Neural progenitor cell (in vitro differentiated cells): ENCODE data around the gene TPSAB1. TPM values are rescaled to one million over a fixed set of nuclear protein-coding genes. Genes with fewer than 3 reads are reported as not detected.
A peak's percentile ranks its signal among the peaks of the same experiment; 100 is the strongest.
"Not testable (repeated sequence)": the region's sequence is repeated elsewhere in the genome, so short reads cannot be mapped to it uniquely, and the experiment has no call there.

Experiments
- DNase-seq: peaks from one replicate; pipeline ENCODE4 v3.0.0-alpha.2; 2016; ENCODE audit warnings: low spot score
- H2AFZ ChIP-seq: fragments of 200-600 bp; sonication (generic); replicated peaks from 2 replicates; pipeline ENCODE4 v1.6.1; 2016; ENCODE audit warnings: antibody characterized with exemption
- H3F3A ChIP-seq: fragments of 200-600 bp; sonication (generic); 2 replicates; pipeline ENCODE4 v1.6.1; 2016; ENCODE audit warnings: antibody characterized with exemption, low read depth
- H3K27ac ChIP-seq: fragments of 200-600 bp; sonication (generic); 2 replicates; pipeline ENCODE4 v1.5.1; 2016; ENCODE audit warnings: mild to moderate bottlenecking
- H3K27me3 ChIP-seq: fragments of 200-600 bp; sonication (generic); 2 replicates; pipeline ENCODE4 v1.6.1; 2016; ENCODE audit warnings: mild to moderate bottlenecking, moderate library complexity
- H3K36me3 ChIP-seq: fragments of 200-600 bp; sonication (generic); 2 replicates; pipeline ENCODE4 v1.5.1; 2016
- H3K4me1 ChIP-seq: fragments of 200-600 bp; sonication (generic); 2 replicates; pipeline ENCODE4 v1.6.1; 2016; ENCODE audit warnings: mixed run types
- H3K4me2 ChIP-seq: fragments of 200-600 bp; sonication (generic); 2 replicates; pipeline ENCODE4 v1.6.1; 2016
- H3K4me3 ChIP-seq: fragments of 200-600 bp; sonication (generic); 2 replicates; pipeline ENCODE4 v1.5.1; 2016
- H3K79me2 ChIP-seq: fragments of 200-600 bp; sonication (generic); 2 replicates; pipeline ENCODE4 v1.6.1; 2016; ENCODE audit warnings: low read depth
- H3K9ac ChIP-seq: fragments of 200-600 bp; sonication (generic); 2 replicates; pipeline ENCODE4 v1.6.1; 2016
- H3K9me3 ChIP-seq: fragments of 200-600 bp; sonication (generic); 2 replicates; pipeline ENCODE4 v1.5.1; 2016; ENCODE audit warnings: low read depth
- H4K20me1 ChIP-seq: fragments of 200-600 bp; sonication (generic); 2 replicates; pipeline ENCODE4 v1.6.1; 2016; ENCODE audit warnings: low read depth
- H3K27ac Mint-ChIP-seq: 3 replicates; pipeline ENCODE4 v1.8.0; 2021; ENCODE audit warnings: mixed read lengths
- H3K27me3 Mint-ChIP-seq: 2 replicates; pipeline ENCODE4 v1.8.0; 2022; ENCODE audit warnings: low read depth, mild to moderate bottlenecking, inconsistent platforms, moderate library complexity, mixed read lengths; ENCODE audit not compliant: insufficient read depth
- H3K36me3 Mint-ChIP-seq: 3 replicates; pipeline ENCODE4 v1.8.0; 2021; ENCODE audit warnings: mixed read lengths
- H3K4me1 Mint-ChIP-seq: 3 replicates; pipeline ENCODE4 v1.8.0; 2021; ENCODE audit warnings: mixed read lengths
- H3K4me3 Mint-ChIP-seq: 3 replicates; pipeline ENCODE4 v1.8.0; 2021; ENCODE audit warnings: mild to moderate bottlenecking, moderate library complexity, mixed read lengths
- H3K9me3 Mint-ChIP-seq: 3 replicates; pipeline ENCODE4 v1.8.0; 2020; ENCODE audit warnings: mixed read lengths
- EZH2 ChIP-seq: fragments of 200-600 bp; sonication (generic); IDR thresholded peaks from 2 replicates; pipeline ENCODE4 v1.6.1; 2017; ENCODE audit warnings: antibody characterized with exemption, mild to moderate bottlenecking, moderate library complexity
- EZH2phosphoT487 ChIP-seq: fragments of 200-600 bp; sonication (generic); IDR thresholded peaks from 2 replicates; pipeline ENCODE4 v1.6.1; 2017; ENCODE audit warnings: antibody characterized with exemption
- total RNA-seq: library from RNA; depleted of rRNA; stranded (reverse); fragments of >200 nt; gene quantifications from 2 replicates; pipeline ENCODE4 v1.2.3, GENCODE V29; 2015; ENCODE audit warnings: low replicate concordance
- TF ChIP-seq, protein P1 (sequence below): fragments of 200-600 bp; sonication (generic); IDR thresholded peaks from 2 replicates; pipeline ENCODE4 v1.5.1; 2017; ENCODE audit warnings: antibody characterized with exemption, mild to moderate bottlenecking

Gene TPSAB1
- total RNA-seq, 1 donor from 2014 or later = not detected

DNA sequence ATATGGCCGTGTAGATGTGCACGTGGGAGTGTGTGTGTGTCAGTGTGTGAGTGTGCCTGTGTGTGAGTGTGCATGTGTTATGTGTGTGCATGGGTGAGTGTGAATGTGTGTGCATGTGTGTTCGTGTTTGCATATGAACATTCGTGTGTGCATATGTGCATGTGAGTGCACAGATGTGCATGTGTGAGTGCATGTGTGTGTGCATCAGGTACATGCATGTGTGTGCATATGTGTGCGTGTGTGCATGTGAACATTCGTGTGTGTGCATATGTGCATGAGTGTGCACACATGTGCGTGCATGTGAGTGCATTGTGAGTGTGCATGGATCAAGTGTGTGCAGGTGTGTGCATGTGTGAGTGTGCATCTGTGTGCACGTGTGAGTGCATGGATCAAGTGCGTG, 2.5 kb upstream of the TPSAB1 start:
- no peak overlapping the region for H3K9ac ChIP-seq
- H3K4me3 ChIP-seq = no peak overlapping the region
- H4K20me1 ChIP-seq = no peaks in the 10 kb centered on the region
- Mint-ChIP-seq H3K9me3 (no peaks in the 10 kb centered on the region), H3K4me3 (peak overlapping the region; percentile 71), H3K27ac (peak overlapping the region; percentile 29), H3K27me3 (peaks cover 6% of the 10 kb centered on the region), H3K36me3 (no peaks in the 10 kb centered on the region), H3K4me1 (peaks cover 2% of the 10 kb centered on the region)
- no peaks in the 10 kb centered on the region for H3K27me3 ChIP-seq
- TF ChIP-seq EZH2 = no peak
- TF ChIP-seq EZH2phosphoT487 = no peak
- TF ChIP-seq, protein P1, sequence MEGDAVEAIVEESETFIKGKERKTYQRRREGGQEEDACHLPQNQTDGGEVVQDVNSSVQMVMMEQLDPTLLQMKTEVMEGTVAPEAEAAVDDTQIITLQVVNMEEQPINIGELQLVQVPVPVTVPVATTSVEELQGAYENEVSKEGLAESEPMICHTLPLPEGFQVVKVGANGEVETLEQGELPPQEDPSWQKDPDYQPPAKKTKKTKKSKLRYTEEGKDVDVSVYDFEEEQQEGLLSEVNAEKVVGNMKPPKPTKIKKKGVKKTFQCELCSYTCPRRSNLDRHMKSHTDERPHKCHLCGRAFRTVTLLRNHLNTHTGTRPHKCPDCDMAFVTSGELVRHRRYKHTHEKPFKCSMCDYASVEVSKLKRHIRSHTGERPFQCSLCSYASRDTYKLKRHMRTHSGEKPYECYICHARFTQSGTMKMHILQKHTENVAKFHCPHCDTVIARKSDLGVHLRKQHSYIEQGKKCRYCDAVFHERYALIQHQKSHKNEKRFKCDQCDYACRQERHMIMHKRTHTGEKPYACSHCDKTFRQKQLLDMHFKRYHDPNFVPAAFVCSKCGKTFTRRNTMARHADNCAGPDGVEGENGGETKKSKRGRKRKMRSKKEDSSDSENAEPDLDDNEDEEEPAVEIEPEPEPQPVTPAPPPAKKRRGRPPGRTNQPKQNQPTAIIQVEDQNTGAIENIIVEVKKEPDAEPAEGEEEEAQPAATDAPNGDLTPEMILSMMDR = no peak
- no peak for DNase-seq
- H3K27ac ChIP-seq = no peak overlapping the region
- H3K79me2 ChIP-seq = no peaks in the 10 kb centered on the region
- no peaks in the 10 kb centered on the region for H3K36me3 ChIP-seq
- no peaks in the 10 kb centered on the region for H3K9me3 ChIP-seq
- H3K4me1 ChIP-seq = no peaks in the 10 kb centered on the region
- no peak overlapping the region for H2AFZ ChIP-seq
- no peaks in the 10 kb centered on the region for H3F3A ChIP-seq
- no peak overlapping the region for H3K4me2 ChIP-seq

GRCh38 chr16:1238909-1239308, 1.6 kb upstream of the TPSAB1 start:
- not testable (repeated sequence) for H3K4me3 ChIP-seq, H4K20me1 ChIP-seq, H3F3A ChIP-seq, H3K27me3 ChIP-seq, H3K9me3 ChIP-seq, H3K79me2 ChIP-seq, H2AFZ ChIP-seq, H3K4me1 ChIP-seq, DNase-seq, H3K4me3 Mint-ChIP-seq, H3K36me3 ChIP-seq, H3K27me3 Mint-ChIP-seq, H3K9me3 Mint-ChIP-seq, H3K9ac ChIP-seq, H3K27ac ChIP-seq, H3K4me1 Mint-ChIP-seq, H3K36me3 Mint-ChIP-seq, H3K4me2 ChIP-seq
- H3K27ac Mint-ChIP-seq = peak overlapping the region; percentile 4

DNA sequence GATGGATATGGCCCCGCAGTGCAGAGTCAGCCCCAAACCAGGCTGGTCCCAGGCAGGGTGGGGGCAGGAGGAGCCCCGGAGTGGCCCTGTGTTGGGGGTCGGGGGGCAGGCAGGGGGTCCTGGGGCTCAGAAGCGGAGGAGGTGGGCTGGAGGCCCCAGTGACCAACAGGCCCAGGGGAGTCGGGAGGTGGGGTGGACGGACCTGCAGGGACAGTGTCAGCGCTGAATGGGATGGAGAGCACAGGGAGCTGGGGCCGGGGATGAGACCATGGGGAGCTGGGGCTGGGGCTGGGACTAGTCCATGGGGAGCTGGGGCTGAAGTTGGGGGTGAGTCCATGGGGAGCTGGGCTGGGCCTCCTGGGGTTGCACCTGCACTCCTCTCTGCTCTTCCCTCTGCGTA, 930 bp upstream of the TPSAB1 start:
- not testable (repeated sequence) for H3K9me3 ChIP-seq, H3K27me3 ChIP-seq, H3K9me3 Mint-ChIP-seq, H3K9ac ChIP-seq, H2AFZ ChIP-seq, H3K4me1 Mint-ChIP-seq, H3K27ac ChIP-seq, H3K36me3 Mint-ChIP-seq, H3K27me3 Mint-ChIP-seq, H3K4me3 ChIP-seq, DNase-seq, H3F3A ChIP-seq, H3K4me1 ChIP-seq, H3K36me3 ChIP-seq, H3K4me3 Mint-ChIP-seq, H3K27ac Mint-ChIP-seq, H4K20me1 ChIP-seq, H3K79me2 ChIP-seq, H3K4me2 ChIP-seq

DNA sequence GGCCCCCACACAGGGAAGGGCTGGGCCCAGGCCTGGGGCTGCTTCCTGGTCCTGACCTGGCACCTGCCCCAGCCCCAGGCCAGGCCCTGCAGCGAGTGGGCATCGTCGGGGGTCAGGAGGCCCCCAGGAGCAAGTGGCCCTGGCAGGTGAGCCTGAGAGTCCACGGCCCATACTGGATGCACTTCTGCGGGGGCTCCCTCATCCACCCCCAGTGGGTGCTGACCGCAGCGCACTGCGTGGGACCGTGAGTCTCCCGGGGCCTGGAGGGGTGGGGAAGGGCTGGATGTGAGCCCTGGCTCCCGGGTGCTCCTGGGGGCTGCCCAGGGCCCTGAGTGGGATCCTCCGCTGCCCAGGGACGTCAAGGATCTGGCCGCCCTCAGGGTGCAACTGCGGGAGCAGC, 576 bp downstream of the TPSAB1 start:
- H3K9me3 ChIP-seq, DNase-seq, H3K4me1 Mint-ChIP-seq, H3K79me2 ChIP-seq, H3K9me3 Mint-ChIP-seq, H3K9ac ChIP-seq, H3K27ac ChIP-seq, H3K4me3 ChIP-seq, H2AFZ ChIP-seq, H3F3A ChIP-seq, H3K36me3 ChIP-seq, H3K4me1 ChIP-seq, H3K4me3 Mint-ChIP-seq, H3K27me3 Mint-ChIP-seq, H3K4me2 ChIP-seq, H3K27ac Mint-ChIP-seq, H4K20me1 ChIP-seq, H3K36me3 Mint-ChIP-seq: not testable (repeated sequence)
- H3K27me3 ChIP-seq = peaks cover 11% of the 10 kb centered on the region

- not testable (repeated sequence) for H3K79me2 ChIP-seq, H3K4me2 ChIP-seq, DNase-seq, H3K4me3 Mint-ChIP-seq, H3K27ac Mint-ChIP-seq, H3K9me3 ChIP-seq, H2AFZ ChIP-seq, H3K9me3 Mint-ChIP-seq, H3K27ac ChIP-seq, H3K36me3 ChIP-seq, H3K27me3 Mint-ChIP-seq, H3K9ac ChIP-seq, H4K20me1 ChIP-seq, H3K4me3 ChIP-seq, H3F3A ChIP-seq, H3K4me1 ChIP-seq, H3K36me3 Mint-ChIP-seq, H3K4me1 Mint-ChIP-seq
- peaks cover 33% of the 10 kb centered on the region for H3K27me3 ChIP-seq
These were observed 2.9 kb downstream of the TPSAB1 start for GRCh38 chr16:1243363-1243762.

GRCh38 chr16:1243907-1244850, 3.7 kb downstream of the TPSAB1 start:
- H3K27me3 ChIP-seq = peaks cover 33% of the 10 kb centered on the region
- H3K4me2 ChIP-seq, H2AFZ ChIP-seq, H3K4me1 Mint-ChIP-seq, H3K27ac Mint-ChIP-seq, H3K4me3 Mint-ChIP-seq, H3K4me1 ChIP-seq, H3K27me3 Mint-ChIP-seq, H3K9me3 Mint-ChIP-seq, H3F3A ChIP-seq, H3K36me3 Mint-ChIP-seq, H3K27ac ChIP-seq, H3K36me3 ChIP-seq, H3K79me2 ChIP-seq, H3K9ac ChIP-seq, DNase-seq, H3K9me3 ChIP-seq, H4K20me1 ChIP-seq, H3K4me3 ChIP-seq: not testable (repeated sequence)
